Endodermal cell (in vitro differentiated cells): ENCODE results near the gene CNIH1. TPM values are rescaled to one million over a fixed set of nuclear protein-coding genes. Genes with fewer than 3 reads are reported as not detected.
"Not testable (repeated sequence)": the region's sequence is repeated elsewhere in the genome, so short reads cannot be mapped to it uniquely, and the experiment has no call there.

Experiments
- DNase-seq: peaks from one replicate; pipeline ENCODE4 v3.0.0-alpha.2; 2017
- H3K27ac ChIP-seq: 2 replicates; pipeline ENCODE4 v1.5.1; 2013; ENCODE audit warnings: mild to moderate bottlenecking, low read depth, low read length, moderate library complexity
- H3K27me3 ChIP-seq: 2 replicates; pipeline ENCODE4 v1.6.1; 2013; ENCODE audit warnings: mild to moderate bottlenecking, low read length, moderate library complexity; ENCODE audit not compliant: insufficient read depth, control insufficient read depth, poor library complexity, severe bottlenecking
- H3K36me3 ChIP-seq: 2 replicates; pipeline ENCODE4 v1.7.0; 2013; ENCODE audit warnings: mild to moderate bottlenecking, low read length, moderate library complexity; ENCODE audit not compliant: control insufficient read depth, insufficient read depth
- H3K4me1 ChIP-seq: one replicate; pipeline ENCODE4 v1.7.0; 2013; ENCODE audit warnings: low read length; ENCODE audit not compliant: control insufficient read depth, insufficient read depth
- H3K4me3 ChIP-seq: 2 replicates; pipeline ENCODE4 v1.5.1; 2013; ENCODE audit warnings: mild to moderate bottlenecking, low read length, moderate library complexity
- H3K9ac ChIP-seq: 2 replicates; pipeline ENCODE4 v1.6.1; 2013; ENCODE audit warnings: mild to moderate bottlenecking, low read length, moderate library complexity; ENCODE audit not compliant: poor library complexity, severe bottlenecking; ENCODE audit errors: extremely low read depth
- H3K9me3 ChIP-seq: 2 replicates; pipeline ENCODE4 v1.6.1; 2013; ENCODE audit warnings: mild to moderate bottlenecking, low read length, moderate library complexity; ENCODE audit not compliant: control insufficient read depth
- H3K27ac Mint-ChIP-seq: 2 replicates; pipeline ENCODE4 v1.8.0; 2020; ENCODE audit warnings: mixed read lengths
- H3K27me3 Mint-ChIP-seq: 2 replicates; pipeline ENCODE4 v1.8.0; 2021; ENCODE audit warnings: mild to moderate bottlenecking, mixed read lengths; ENCODE audit not compliant: insufficient read depth
- H3K36me3 Mint-ChIP-seq: 2 replicates; pipeline ENCODE4 v1.8.0; 2020; ENCODE audit warnings: low read depth, mixed read lengths
- H3K4me1 Mint-ChIP-seq: 2 replicates; pipeline ENCODE4 v1.8.0; 2020; ENCODE audit warnings: mixed read lengths
- H3K4me3 Mint-ChIP-seq: 2 replicates; pipeline ENCODE4 v1.8.0; 2020; ENCODE audit warnings: mild to moderate bottlenecking, moderate library complexity, mixed read lengths
- H3K9me3 Mint-ChIP-seq: 2 replicates; pipeline ENCODE4 v1.8.0; 2020; ENCODE audit warnings: mild to moderate bottlenecking, mixed read lengths
- WGBS, 2 experiments: methylation state at CpG; one replicate each; pipeline versions ENCODE4 v1.1.5 to v1.1.7; 2013; ENCODE audit warnings: missing lambda C conversion rate in 2 of 2, mixed read lengths in 1 of 2; ENCODE audit not compliant: insufficient coverage in 1 of 2, insufficient read length in 1 of 2; 5-methylcytosine and 5-hydroxymethylcytosine counted together
- total RNA-seq, 2 donors: library from RNA; stranded (reverse); fragmentation: NEBNext Ultra II Directional in 1 of 2; extraction: Animal tissue kit (Norgen Biotek cat#: 25700) in 1 of 2; gene quantifications; 2 replicates in 1 of 2; 3 replicates in 1 of 2; pipeline ENCODE4 v1.2.1, GENCODE V29; 2021
- TF ChIP-seq, protein P1 (sequence below): fragments of 200-600 bp; sonication (generic); conservative IDR thresholded peaks from 2 replicates; pipeline ENCODE4 v1.5.0; 2021; ENCODE audit warnings: antibody characterized with exemption, mild to moderate bottlenecking

Gene CNIH1
- total RNA-seq, 2 donors from 2014 or later: 77.9 to 82.7 TPM

DNA sequence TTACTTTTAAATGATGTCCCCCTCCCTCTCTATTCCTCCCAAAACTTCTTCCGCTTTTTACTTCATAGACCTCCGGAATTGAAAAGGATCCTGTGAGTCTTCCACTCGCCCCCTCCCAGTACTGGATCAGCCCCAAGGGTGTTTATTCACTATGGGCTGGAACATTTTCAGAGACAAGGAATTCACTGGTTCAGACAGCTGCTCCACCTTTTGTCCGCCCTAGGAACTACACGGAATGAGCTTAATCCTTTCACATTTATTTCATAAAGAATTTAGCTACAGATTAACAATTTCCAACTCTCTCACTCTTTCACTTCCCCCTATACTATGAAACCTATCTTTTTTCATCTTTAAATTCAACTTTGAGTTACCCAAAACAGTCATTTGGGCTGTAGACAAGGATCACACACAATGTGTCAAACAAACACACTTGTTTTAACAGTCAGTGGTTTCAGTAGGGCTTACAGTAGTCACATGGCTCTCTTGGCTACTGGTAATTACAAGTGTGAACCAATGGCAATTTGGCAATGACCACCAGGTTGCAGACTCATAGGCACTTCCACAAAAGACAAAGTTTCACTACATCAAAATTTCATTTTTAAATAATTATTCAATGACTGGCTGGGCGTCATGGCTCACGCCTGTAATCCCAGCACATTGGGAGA lies 20.6 kb downstream of the CNIH1 start:
- H3K27ac Mint-ChIP-seq: no peak overlapping the region
- peaks cover 2% of the 10 kb centered on the region for H3K4me1 Mint-ChIP-seq
- no peaks in the 10 kb centered on the region for H3K27me3 Mint-ChIP-seq
- H3K36me3 Mint-ChIP-seq: peaks cover 12% of the 10 kb centered on the region
- Histone ChIP-seq H3K4me3 (no peak overlapping the region), H3K9me3 (no peaks in the 10 kb centered on the region), H3K27me3 (no peaks in the 10 kb centered on the region), H3K36me3 (peaks cover 54% of the 10 kb centered on the region), H3K27ac (no peak overlapping the region), H3K9ac (no peak overlapping the region), H3K4me1 (no peaks in the 10 kb centered on the region)
- no peak overlapping the region for H3K4me3 Mint-ChIP-seq
- DNase-seq: peak; percentile 81
- WGBS, 2 experiments: 61 to 63% methylated on average over 7 of the region's 7 CpGs
- TF ChIP-seq, protein P1, sequence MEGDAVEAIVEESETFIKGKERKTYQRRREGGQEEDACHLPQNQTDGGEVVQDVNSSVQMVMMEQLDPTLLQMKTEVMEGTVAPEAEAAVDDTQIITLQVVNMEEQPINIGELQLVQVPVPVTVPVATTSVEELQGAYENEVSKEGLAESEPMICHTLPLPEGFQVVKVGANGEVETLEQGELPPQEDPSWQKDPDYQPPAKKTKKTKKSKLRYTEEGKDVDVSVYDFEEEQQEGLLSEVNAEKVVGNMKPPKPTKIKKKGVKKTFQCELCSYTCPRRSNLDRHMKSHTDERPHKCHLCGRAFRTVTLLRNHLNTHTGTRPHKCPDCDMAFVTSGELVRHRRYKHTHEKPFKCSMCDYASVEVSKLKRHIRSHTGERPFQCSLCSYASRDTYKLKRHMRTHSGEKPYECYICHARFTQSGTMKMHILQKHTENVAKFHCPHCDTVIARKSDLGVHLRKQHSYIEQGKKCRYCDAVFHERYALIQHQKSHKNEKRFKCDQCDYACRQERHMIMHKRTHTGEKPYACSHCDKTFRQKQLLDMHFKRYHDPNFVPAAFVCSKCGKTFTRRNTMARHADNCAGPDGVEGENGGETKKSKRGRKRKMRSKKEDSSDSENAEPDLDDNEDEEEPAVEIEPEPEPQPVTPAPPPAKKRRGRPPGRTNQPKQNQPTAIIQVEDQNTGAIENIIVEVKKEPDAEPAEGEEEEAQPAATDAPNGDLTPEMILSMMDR: peak; percentile 76
- no peaks in the 10 kb centered on the region for H3K9me3 Mint-ChIP-seq

DNA sequence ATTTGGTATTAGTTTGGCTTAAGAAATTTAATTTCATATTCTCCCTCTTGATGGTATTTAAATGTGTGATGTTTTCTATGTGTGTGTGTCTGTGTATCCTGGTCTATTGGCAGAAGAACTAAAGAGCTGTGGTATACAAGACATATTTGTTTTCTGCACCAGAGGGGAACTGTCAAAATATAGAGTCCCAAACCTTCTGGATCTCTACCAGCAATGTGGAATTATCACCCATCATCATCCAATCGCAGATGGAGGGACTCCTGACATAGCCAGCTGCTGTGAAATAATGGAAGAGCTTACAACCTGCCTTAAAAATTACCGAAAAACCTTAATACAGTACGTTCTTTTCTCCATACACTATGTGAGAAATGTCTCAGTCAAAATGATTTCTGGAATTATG lies 29.8 kb downstream of the CNIH1 start:
- TF ChIP-seq, protein P1: no peak
- Mint-ChIP-seq H3K4me1 (no peaks in the 10 kb centered on the region), H3K36me3 (peaks cover 29% of the 10 kb centered on the region), H3K4me3 (no peak overlapping the region), H3K27me3 (no peaks in the 10 kb centered on the region), H3K27ac (no peak overlapping the region), H3K9me3 (no peaks in the 10 kb centered on the region)
- WGBS, 2 experiments: 90 to 100% methylated on average over 3 of the region's 3 CpGs
- H3K9me3 ChIP-seq: no peaks in the 10 kb centered on the region
- H3K4me1 ChIP-seq: no peaks in the 10 kb centered on the region
- DNase-seq: no peak
- no peak overlapping the region for H3K4me3 ChIP-seq
- no peak overlapping the region for H3K27ac ChIP-seq
- no peaks in the 10 kb centered on the region for H3K27me3 ChIP-seq
- no peak overlapping the region for H3K9ac ChIP-seq
- H3K36me3 ChIP-seq: peaks cover 31% of the 10 kb centered on the region

DNA sequence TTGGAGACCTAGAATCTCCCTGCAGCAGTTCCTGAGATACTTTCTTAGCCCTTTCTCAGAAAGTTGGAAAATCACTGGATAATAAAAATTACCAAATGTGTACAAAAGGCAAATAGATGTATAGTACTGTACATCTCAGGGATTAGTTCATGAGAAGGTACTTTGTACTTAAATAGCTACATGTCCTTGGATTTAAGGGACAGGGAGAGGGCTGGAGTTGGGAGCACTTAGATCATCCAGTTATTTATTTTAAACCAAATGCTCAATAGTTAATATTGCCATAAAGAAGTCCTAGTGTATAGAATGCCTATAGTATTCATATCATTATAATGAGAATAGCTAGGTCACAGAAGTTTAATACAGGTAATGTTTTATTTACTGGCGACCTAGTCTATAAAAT lies 31.0 kb downstream of the CNIH1 start:
- peaks cover 34% of the 10 kb centered on the region for H3K36me3 Mint-ChIP-seq
- H3K9me3 Mint-ChIP-seq: no peaks in the 10 kb centered on the region
- 100% methylated on average over 1 of the region's 1 CpG; no CpG with 5 or more reads in 1 of the 2 experiments for WGBS, 2 experiments

DNA sequence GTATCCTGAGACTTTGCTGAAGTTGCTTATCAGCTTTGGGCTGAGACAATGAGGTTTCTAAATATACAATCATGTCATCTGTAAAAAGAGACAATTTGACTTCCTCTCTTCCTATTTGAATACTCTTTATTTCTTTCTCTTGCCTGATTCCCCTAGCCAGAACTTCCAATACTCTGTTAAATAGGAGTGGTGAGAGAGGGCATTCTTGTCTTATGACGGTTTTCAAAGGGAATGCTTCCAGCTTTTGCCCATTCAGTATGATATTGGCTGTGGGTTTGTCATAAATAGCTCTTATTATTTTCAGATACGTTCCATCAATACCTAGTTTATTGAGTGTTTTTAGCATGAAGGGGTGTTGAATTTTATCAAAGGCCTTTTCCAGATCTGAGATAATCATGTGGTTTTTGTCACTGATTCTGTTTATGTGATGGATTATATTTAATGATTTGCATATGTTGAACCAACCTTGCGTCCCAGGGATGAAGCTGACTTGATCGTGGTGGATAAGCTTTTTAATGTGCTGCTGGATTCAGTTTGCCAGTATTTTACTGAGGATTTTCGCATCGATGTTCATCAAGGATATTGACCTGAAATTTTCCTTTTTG lies 37.7 kb downstream of the CNIH1 start:
- H3K9me3 ChIP-seq, H3K4me3 Mint-ChIP-seq, H3K27ac Mint-ChIP-seq, H3K4me1 ChIP-seq, H3K27ac ChIP-seq, H3K4me3 ChIP-seq, H3K27me3 Mint-ChIP-seq, H3K4me1 Mint-ChIP-seq, H3K9ac ChIP-seq, H3K27me3 ChIP-seq, DNase-seq: not testable (repeated sequence)
- peaks cover 55% of the 10 kb centered on the region for H3K36me3 Mint-ChIP-seq
- 95 to 100% methylated on average over 2 to 5 of the region's 6 CpGs for WGBS, 2 experiments
- peaks cover 11% of the 10 kb centered on the region for H3K9me3 Mint-ChIP-seq
- H3K36me3 ChIP-seq: peaks cover 13% of the 10 kb centered on the region

More for the DNA sequence above, 31.0 kb downstream of the CNIH1 start:
- H3K9me3 ChIP-seq: no peaks in the 10 kb centered on the region
- no peaks in the 10 kb centered on the region for H3K27me3 ChIP-seq
- H3K27ac Mint-ChIP-seq: no peak overlapping the region
- DNase-seq: no peak
- H3K36me3 ChIP-seq: peaks cover 31% of the 10 kb centered on the region
- H3K4me1 Mint-ChIP-seq: no peaks in the 10 kb centered on the region
- no peak overlapping the region for H3K4me3 Mint-ChIP-seq
- no peaks in the 10 kb centered on the region for H3K4me1 ChIP-seq
- no peak overlapping the region for H3K9ac ChIP-seq
- no peak overlapping the region for H3K4me3 ChIP-seq
- H3K27ac ChIP-seq: no peak overlapping the region
- H3K27me3 Mint-ChIP-seq: no peaks in the 10 kb centered on the region
- TF ChIP-seq, protein P1: no peak
